NAMALWA (cell line): ENCODE measurements around the gene SUSD5.
"Not testable (repeated sequence)": the region's sequence is repeated elsewhere in the genome, so short reads cannot be mapped to it uniquely, and the experiment has no call there.

Experiments used
- DNase-seq: peaks from one replicate; pipeline ENCODE4 v3.0.0-alpha.2; 2015; ENCODE audit warnings: low spot score

Gene SUSD5

DNA sequence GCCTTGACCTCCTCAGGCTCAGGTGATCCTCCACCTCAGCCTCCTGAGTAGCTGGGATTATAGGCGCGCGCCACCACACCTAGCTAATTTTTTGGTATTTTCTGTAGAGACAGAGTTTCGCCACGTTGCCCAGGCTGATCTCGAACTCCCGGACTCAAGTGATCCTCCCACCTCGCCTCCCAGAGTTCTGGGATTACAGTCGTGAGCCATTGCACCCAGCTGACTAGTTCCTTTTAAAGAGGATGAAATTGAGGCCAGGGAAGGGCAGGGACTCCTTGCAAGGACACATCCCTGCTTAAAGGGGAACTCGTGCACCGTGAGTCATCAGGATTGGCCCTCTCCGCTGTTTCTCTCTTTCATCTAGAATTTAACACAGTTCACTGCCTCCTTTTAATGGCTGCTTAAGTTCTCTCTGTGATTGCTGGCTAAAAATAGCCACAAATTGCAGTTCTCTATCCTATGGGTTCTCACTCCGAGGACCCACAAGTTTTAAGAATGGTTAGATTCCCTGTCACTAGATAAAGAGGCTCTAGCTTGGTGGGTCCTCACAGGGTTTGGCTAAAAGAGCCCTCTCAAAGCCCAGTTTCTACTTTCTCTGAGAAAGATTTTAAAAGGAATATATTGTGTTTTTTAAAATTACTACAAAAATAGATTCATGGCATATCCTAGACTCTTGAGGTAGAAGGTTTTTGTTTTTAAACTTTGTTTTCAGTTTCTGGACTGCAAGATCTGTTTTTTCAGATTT lies 103.4 kb downstream of the SUSD5 start:
- DNase-seq, result no peak

DNA sequence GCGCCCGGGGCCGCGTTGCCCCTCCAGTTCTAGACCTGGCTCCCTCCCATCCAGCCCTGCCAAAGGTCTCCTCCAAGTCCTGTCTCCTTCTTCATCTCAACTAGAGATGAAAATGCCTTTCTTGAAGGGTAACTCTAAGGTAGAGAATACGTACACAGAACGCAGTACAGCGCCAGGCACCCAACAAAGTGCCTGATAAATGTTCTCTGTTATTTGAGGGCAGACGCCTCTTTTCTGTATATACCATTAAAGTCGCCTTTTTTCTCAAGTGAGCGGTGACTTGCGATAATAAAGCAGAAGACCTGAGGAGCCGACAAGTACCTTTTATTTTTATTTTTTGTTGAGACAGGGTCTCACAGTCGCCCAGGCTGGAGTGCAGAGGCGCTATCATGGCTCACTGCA lies 104.0 kb downstream of the SUSD5 start:
- DNase-seq, result no peak

GRCh38 chr3:33113772-33114621 lies 104.6 kb downstream of the SUSD5 start, which contains the start of gene CRTAP:
Gene CRTAP, plus strand, starts transcription at chr3:33114014. Its CDS starts 64 bp downstream, at chr3:33114078.
- DNase-seq, result peak; percentile 83

DNA sequence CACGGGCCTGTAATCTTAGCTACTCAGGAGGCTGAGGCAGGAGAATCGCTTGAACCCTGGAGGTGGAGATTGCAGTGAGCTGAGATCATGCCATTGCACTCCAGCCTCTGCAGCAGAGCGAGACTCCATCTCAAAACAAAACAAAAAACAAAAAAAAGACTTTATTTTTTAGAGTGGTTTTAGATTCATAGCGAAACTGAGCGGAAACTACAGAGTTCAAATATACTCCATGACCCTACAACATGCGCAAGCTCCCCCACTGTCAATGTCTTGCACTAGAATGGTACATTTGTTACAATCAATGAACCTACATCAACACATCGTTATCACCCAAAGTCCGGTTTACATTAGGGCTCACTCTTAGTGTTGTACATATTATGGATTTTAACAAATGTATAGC lies 107.0 kb downstream of the SUSD5 start:
- DNase-seq, result no peak

- not testable (repeated sequence) for DNase-seq
These were observed 111.8 kb downstream of the SUSD5 start for GRCh38 chr3:33106854-33107253.

DNA sequence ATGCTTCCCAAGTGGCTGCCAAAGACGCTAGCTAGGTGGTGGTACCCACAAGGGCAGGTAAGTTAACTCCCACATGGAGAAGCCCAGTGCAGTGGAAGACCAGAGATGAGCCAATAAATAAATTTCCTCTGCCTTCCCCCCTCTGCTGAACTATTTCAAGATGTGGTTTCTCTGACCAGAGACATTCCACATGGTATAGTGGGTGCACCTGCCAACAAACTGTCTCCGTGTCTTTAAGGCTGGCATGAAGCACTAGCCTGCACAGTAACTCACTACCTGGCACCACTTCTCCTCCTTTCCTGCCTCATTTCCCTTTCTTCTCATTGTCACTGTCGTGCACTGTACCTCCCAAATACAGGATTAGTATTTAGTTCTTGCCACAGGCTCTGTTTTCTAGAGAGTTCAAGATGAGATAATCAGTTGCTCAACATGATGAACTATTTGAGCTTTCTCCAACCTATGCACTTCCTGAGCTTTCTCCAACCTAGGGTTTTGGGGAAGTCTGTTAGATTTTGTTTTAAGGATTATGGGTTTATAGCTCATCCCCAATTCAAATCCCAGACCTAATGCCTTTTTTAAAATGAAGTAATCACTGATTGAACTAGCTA lies 113.2 kb downstream of the SUSD5 start:
- DNase-seq, result no peak

- no peak for DNase-seq
These were observed 113.8 kb downstream of the SUSD5 start for GRCh38 chr3:33104803-33105202.

GRCh38 chr3:33103480-33103879 lies 115.1 kb downstream of the SUSD5 start:
- no peak for DNase-seq

DNA sequence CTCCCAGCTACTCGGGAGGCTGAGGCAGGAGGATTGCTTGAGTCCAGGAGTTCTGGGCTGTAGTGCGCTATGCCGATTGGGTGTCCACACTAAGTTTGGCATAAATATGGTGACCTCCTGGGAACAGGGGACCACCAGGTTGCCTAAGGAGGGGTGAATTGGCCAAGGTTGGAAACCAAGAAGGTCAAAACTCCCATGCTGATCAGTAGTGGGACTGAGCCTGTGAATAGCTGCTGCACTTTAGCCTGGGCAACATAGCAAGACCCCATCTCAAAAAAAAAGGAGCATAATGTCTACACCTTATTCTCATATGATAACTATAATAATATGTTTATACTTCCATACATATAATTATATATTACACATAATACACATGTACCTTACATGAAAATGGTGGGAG lies 115.6 kb downstream of the SUSD5 start:
- no peak for DNase-seq

GRCh38 chr3:33100229-33100628 lies 118.4 kb downstream of the SUSD5 start:
- DNase-seq, result no peak
